GM12865 (cell line): ENCODE results near the gene RHOT1.

ENCODE experiments used
- DNase-seq: peaks from one replicate; pipeline ENCODE4 v3.0.0; 2010; ENCODE audit warnings: low read depth
- H3K4me3 ChIP-seq: 2 replicates; pipeline ENCODE4 v1.5.1; 2011; ENCODE audit warnings: mild to moderate bottlenecking, low read depth, low read length, control low read depth
- CTCF ChIP-seq: IDR thresholded peaks from 2 replicates; pipeline ENCODE4 v1.5.1; 2011; ENCODE audit warnings: low read length, control low read depth, low read depth, inconsistent platforms; ENCODE audit not compliant: insufficient read depth; ENCODE audit errors: missing control alignments

RHOT1 gene

GRCh38 chr17:32239456-32239855 is 97.2 kb downstream of the RHOT1 start:
- DNase-seq: no peak
- no peak overlapping the region for H3K4me3 ChIP-seq
- no peak for TF ChIP-seq CTCF

GRCh38 chr17:32240750-32241149 is 98.4 kb downstream of the RHOT1 start:
- no peak for TF ChIP-seq CTCF
- no peak overlapping the region for H3K4me3 ChIP-seq
- DNase-seq: no peak

GRCh38 chr17:32241640-32242039 is 99.3 kb downstream of the RHOT1 start:
- H3K4me3 ChIP-seq: no peak overlapping the region
- no peak for TF ChIP-seq CTCF
- no peak for DNase-seq

GRCh38 chr17:32249475-32249874 is 107.2 kb downstream of the RHOT1 start:
- no peak for DNase-seq
- H3K4me3 ChIP-seq: no peak overlapping the region
- TF ChIP-seq CTCF: no peak

GRCh38 chr17:32253117-32253611 is 110.9 kb downstream of the RHOT1 start:
- peak; percentile 77 for DNase-seq
- H3K4me3 ChIP-seq: no peak overlapping the region
- TF ChIP-seq CTCF: peak; percentile 99

- no peak for TF ChIP-seq CTCF
- H3K4me3 ChIP-seq: no peak overlapping the region
- DNase-seq: no peak
Measured at GRCh38 chr17:32256012-32256700, 113.9 kb downstream of the RHOT1 start.

- no peak for TF ChIP-seq CTCF
- no peak overlapping the region for H3K4me3 ChIP-seq
Measured at GRCh38 chr17:32256701-32257019, 114.4 kb downstream of the RHOT1 start.

More at GRCh38 chr17:32256701-32257019, 114.4 kb downstream of the RHOT1 start:
- DNase-seq: peak; percentile 24
